ENCODE results near the gene CYTH3. TPM values are rescaled to one million over a fixed set of nuclear protein-coding genes. Genes with fewer than 3 reads are reported as not detected.

CYTH3 gene
- total and polyA plus RNA-seq, 9 of the 15 experiments (the other 6 are each of a cell fraction or from before 2014, with no cell fraction given), result 0.25 to 15.2 (median 11.4) TPM

DNA sequence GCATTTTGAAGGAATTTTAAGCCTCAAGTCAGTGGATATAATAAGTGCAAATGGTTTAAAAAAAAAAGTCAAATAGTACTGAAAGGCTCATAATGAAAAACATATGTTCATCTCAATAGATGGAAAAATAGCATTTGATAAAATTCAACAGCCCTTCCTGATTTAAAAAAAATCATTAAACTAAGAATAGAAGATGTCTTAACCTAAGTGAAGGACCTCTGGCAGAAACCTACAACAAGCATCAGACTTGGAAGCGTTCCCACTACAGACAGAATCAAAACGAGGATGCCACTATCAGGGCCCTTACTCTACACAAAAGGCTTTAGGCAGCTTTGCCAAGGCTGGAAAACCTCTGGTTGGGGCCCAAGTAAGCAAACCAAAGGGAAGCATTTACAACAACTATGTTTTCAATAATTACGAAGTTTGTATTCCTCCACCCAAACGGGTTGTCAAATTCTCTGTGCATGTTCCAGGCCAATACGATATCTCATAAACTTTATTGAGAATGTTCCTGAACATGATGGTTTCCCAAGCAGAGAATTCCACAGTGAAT, 45.1 kb downstream of the CYTH3 start:
- FAIRE-seq (no peak), ATAC-seq (no peak), DNase-seq (ENCODE audit: extremely low read depth in 1 of 4, low spot score in 3 of 4) (no peak)
- WGBS (ENCODE audit: insufficient coverage, low coverage, missing lambda C conversion rate), result 70% methylated on average over 5 of the region's 5 CpGs
- no peak overlapping the region for H2AFZ ChIP-seq (ENCODE audit: low read depth, low read length)
- H3K27ac ChIP-seq (ENCODE audit: extremely low read depth, low read depth, low read length), result no peak overlapping the region
- H4K20me1 ChIP-seq (replicated peaks; ENCODE audit: control insufficient read depth, insufficient read depth, low read length), result peaks cover 20% of the 10 kb centered on the region; the same call in 1 of the 2 replicates
- no peak overlapping the region for H3K9ac ChIP-seq (ENCODE audit: insufficient read depth in 1 of 2, low read depth in 2 of 2, low read length in 2 of 2)
- no peak overlapping the region for H3K4me3 ChIP-seq
- BruUV-seq (replicated peaks), result no TSS peak
- H3K36me3 ChIP-seq (ENCODE audit: control insufficient read depth, insufficient read depth, low read length), result no peaks in the 10 kb centered on the region
- in situ Hi-C loops (cut with MboI), result no loop called here
- ChIA-PET POLR2A (interaction anchor here (1.3 kb wide), 1 partner anchor 33 kb away, joined by 4 read pairs; no protein-coding TSS in a partner anchor), CTCF (ENCODE audit: low intra/inter-chr PET ratio) (interaction anchor here (0.6 kb wide), 1 partner anchor 108 kb away, joined by 3 read pairs; no protein-coding TSS in a partner anchor)
- no peaks in the 10 kb centered on the region for H3K9me1 ChIP-seq (ENCODE audit: control insufficient read depth, insufficient read depth, low read length)
- H3K79me2 ChIP-seq (ENCODE audit: control insufficient read depth, insufficient read depth, low read length), result peaks cover 33% of the 10 kb centered on the region
- intact Hi-C loops (cut with micrococcal nuclease), result loop anchor here (5.0 kb wide), 1 partner anchor 45 kb away; the partner anchor contains the start of gene CYTH3
- H3K4me2 ChIP-seq (ENCODE audit: insufficient read depth, low read length), result no peak overlapping the region
- no peak for TF ChIP-seq RHOXF2B (CRISPR knock-in tag; conservative IDR thresholded peaks at IDR 0.05)
- TF ChIP-seq, protein P1, sequence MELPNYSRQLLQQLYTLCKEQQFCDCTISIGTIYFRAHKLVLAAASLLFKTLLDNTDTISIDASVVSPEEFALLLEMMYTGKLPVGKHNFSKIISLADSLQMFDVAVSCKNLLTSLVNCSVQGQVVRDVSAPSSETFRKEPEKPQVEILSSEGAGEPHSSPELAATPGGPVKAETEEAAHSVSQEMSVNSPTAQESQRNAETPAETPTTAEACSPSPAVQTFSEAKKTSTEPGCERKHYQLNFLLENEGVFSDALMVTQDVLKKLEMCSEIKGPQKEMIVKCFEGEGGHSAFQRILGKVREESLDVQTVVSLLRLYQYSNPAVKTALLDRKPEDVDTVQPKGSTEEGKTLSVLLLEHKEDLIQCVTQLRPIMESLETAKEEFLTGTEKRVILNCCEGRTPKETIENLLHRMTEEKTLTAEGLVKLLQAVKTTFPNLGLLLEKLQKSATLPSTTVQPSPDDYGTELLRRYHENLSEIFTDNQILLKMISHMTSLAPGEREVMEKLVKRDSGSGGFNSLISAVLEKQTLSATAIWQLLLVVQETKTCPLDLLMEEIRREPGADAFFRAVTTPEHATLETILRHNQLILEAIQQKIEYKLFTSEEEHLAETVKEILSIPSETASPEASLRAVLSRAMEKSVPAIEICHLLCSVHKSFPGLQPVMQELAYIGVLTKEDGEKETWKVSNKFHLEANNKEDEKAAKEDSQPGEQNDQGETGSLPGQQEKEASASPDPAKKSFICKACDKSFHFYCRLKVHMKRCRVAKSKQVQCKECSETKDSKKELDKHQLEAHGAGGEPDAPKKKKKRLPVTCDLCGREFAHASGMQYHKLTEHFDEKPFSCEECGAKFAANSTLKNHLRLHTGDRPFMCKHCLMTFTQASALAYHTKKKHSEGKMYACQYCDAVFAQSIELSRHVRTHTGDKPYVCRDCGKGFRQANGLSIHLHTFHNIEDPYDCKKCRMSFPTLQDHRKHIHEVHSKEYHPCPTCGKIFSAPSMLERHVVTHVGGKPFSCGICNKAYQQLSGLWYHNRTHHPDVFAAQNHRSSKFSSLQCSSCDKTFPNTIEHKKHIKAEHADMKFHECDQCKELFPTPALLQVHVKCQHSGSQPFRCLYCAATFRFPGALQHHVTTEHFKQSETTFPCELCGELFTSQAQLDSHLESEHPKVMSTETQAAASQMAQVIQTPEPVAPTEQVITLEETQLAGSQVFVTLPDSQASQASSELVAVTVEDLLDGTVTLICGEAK (IDR thresholded peaks at IDR 0.05), result peak; percentile 85
- TF ChIP-seq, protein P1 (CRISPR knock-in tag; IDR thresholded peaks at IDR 0.05), result no peak
- H3K27me3 ChIP-seq (ENCODE audit: control insufficient read depth in 2 of 2, insufficient read depth in 2 of 2, low read length in 2 of 2), result no peaks in the 10 kb centered on the region
- H3K9me3 ChIP-seq (replicated peaks; ENCODE audit: control insufficient read depth, insufficient read depth, low read depth, low read length), result no peaks in the 10 kb centered on the region
- H3K4me1 ChIP-seq (replicated peaks in 1 of 2; ENCODE audit: control insufficient read depth in 2 of 2, insufficient read depth in 2 of 2, low read length in 2 of 2), result peaks cover 22 to 31% of the 10 kb centered on the region in 2 experiments

All from K562 (cell line).